Retina (tissue), 1 donor: ENCODE results near the gene PMIS2.
A peak's percentile ranks its signal among the peaks of the same experiment; 100 is the strongest.

ENCODE experiments used
- DNase-seq: peaks from one replicate; pipeline ENCODE4 v3.0.0-alpha.2; 2016

Gene PMIS2

GRCh38 chr19:35585848-35586247, at the start of gene PMIS2:
TSS of gene PMIS2 (plus strand) at chr19:35586173. CDS start at chr19:35586260, 87 bp downstream.
- no peak for DNase-seq

GRCh38 chr19:35539314-35539713, 46.7 kb upstream of the PMIS2 start:
- DNase-seq = no peak

GRCh38 chr19:35539850-35540249, 46.1 kb upstream of the PMIS2 start:
- no peak for DNase-seq

DNA sequence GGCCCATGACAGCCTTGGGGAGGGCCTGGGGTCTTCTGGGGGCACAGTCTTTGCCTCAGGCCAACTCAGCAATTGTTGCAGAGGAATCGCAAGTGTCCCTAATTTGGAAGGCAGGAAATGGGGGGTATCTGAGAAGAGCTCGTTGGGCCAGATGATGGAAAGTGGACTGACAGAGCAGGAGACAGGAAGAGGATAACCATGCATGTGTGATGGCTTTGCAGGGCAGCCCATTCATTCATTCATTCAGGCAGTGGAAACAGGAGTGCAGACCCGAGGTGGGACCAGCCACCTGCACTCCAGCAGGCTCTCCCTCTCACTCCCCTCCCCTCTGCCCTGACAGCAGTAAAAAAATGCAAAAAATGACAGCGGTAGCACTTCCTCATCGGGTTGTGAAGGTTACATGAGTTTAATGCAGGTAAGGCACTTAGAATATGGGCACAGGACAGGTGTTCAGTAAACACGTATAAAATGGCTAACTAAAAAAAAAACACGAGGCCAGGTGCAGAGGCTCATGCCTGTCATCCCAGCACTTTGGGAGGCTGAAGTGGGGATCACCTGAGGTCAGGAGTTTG, 45.5 kb upstream of the PMIS2 start:
- no peak for DNase-seq

DNA sequence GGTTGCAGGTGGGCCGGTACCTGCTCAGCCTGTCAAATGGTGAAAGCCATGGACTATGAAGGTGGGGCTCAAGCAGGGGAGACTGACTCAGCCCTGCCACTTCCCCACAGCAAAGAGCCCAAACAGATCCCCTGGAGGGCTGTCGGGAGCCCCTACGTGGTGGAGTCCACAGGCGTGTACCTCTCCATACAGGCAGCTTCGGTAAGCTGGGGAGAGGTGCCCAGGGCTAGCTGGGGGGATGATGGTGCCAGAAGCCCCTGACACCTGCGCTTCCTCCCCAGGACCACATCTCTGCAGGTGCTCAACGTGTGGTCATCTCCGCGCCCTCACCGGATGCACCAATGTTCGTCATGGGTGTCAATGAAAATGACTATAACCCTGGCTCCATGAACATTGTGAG, 43.8 kb upstream of the PMIS2 start:
- no peak for DNase-seq

GRCh38 chr19:35543280-35544109, 42.5 kb upstream of the PMIS2 start:
- DNase-seq = no peak

- DNase-seq = no peak
These were observed 41.7 kb upstream of the PMIS2 start for GRCh38 chr19:35544110-35544802.

GRCh38 chr19:35545001-35545854, 40.7 kb upstream of the PMIS2 start, which contains the start of gene TMEM147:
TSS of gene TMEM147 (plus strand) at chr19:35545626. CDS start at chr19:35545740, 114 bp downstream.
- DNase-seq = peak; percentile 94

- DNase-seq = no peak
These were observed 40.1 kb upstream of the PMIS2 start for GRCh38 chr19:35545855-35546381.

DNA sequence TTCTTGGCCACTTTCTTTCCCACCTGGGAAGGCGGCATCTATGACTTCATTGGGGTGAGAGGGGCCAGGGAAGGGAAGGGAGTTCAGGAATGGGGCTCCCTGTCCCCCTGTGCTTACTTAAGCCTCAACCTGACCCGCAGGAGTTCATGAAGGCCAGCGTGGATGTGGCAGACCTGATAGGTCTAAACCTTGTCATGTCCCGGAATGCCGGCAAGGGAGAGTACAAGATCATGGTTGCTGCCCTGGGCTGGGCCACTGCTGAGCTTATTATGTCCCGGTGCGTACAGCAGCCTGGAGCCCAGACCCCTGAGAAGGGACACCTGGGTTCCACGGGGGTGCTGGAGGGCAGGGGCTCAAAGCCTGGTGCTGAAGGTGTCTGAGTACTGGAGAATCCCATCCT, 39.4 kb upstream of the PMIS2 start:
- no peak for DNase-seq

DNA sequence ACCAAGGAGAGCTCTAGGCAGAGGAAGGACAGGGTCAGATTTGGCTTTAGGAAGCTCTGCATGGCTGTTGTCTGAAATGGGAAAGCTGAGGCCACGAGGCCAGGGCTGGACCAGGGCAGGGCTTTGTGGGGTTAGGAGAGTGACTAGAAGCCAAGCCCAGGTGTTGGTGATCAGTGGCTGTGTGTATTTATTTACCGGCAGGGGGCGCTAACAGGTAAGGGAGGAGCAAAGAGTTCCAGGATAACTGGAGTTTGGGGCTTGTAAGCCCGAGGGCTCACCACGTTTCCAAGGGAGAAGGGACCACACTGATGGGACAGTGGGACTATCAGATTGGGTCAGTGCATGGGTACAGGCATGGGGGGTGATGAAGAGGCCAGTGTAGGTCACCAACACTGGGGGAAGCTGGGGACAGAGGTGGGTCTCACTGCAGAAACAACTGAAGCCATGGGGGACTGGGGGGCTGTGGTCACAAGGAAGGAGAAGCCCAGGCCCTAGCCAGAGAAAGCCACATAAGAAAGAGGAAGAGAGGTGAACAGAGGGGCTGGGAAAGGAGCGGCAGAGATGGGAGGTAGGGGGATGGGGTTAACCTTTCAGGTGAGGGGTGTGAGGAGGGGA, 36.7 kb upstream of the PMIS2 start:
- DNase-seq = peak; percentile 66

- DNase-seq = no peak
These were observed 36.0 kb upstream of the PMIS2 start for GRCh38 chr19:35549879-35550523.

DNA sequence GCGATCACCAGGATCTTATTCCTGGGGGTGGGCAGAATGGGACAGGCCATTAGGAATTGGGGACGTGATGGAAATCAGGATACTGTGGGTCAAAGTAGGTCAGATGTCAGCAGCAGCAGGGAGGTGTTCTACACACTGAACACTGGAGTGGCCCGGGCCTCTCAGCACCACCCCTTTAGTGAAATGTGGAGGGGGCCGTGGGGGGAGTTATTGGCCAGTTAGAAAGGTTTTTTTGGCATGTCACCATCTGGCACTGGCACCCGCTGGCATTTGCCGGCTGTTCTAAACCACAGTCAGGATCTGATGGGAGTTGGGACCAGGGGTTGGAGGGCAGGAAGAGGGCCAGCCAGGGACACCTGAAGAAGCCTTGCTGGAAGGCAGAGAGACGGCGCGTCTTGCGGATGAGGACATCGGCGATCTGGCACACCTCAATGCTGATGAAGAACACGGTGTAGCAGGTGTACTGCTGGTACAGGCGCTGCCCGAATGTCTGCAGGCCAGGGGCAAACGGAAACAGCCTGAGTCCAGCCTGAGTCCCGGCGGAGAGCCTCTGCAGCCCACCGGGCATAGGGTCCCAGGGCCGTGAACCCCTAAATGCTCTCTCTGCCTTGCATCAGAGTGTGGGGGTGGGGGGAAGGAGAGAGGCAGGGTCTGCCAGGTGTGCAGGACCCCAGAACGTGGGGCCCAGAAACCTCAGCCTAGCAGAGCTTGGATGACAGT, 34.7 kb upstream of the PMIS2 start:
- DNase-seq = no peak

GRCh38 chr19:35552534-35553384, 33.2 kb upstream of the PMIS2 start:
- no peak for DNase-seq

DNA sequence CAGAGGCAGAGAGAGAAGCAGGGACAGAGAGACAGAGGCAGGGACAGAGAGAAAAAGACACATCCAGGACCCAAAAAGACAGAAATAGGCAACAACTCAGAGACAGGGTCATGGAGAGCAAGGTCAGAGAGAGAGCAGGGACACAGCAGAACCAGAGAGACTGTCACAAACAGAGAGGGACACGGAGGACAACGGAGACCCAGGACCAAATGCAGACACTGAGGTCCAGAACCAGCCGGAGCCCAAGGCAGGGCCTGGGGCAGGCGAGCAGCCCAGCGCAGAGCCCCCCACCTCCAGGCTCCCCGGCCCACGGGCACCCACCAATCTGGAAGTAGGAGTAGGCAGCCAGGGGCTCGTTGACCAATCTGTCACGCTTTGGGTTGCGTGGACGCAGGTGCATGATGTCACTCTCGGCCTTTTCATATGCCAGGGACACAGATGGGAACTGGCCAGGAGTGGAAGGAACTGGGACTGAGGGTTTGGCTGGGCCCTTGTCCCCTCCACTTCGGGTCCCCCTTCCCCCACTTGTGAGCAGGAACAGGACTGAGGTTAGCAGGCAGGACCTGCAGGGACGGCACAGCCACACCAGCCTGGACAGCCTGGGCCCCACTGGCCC, 32.5 kb upstream of the PMIS2 start:
- DNase-seq = no peak

DNA sequence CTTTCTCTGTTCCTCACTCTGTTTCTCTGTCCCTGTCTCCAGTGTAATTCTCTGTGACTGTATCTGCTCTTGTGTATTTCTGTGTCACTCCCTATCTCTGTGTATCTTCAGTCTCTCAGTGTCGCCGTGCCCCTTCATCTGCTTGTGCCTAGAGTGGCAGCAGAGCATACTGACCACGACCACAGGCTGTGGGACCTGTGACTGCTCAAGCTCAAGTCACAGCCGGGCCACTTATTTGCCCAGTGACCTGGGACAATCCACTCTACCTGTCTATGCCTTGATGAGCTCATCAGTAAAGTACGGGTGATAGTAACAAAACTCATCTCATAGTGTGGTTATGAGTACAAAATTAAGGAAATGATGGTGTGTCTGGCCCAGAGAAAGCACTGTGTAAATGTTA, 31.9 kb upstream of the PMIS2 start:
- DNase-seq = no peak

DNA sequence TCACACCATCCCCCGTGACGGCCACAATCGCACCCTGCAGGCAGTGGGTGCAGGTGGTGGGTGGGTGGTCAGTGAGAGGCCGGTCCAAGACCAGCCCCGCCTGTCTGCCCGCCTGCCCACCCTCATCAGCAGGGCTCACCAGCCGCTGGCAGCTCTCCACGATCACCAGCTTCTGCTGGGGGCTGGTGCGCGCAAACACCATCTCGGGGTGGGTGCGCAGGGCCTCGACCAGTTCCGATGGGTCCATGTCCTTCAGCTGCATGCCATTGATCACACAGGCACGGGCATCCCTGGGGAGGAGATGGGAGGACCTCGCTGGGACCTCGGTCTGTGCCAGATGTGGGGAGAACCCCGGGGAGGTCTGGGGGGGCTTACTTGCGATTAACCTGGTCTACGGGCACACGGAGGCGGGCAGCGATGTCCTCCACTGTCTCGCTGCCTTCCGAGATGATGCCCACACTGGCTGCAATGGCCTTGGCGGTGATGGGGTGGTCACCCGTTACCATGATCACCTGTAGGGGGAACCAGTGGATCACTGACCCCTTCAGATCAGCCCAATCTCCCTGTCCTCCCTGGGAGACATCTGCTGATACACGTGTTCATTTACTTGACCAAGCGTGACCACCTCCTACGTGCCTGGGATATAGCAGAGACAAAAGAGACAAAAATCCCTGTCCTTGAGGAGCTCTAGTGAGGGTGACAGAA, 30.5 kb upstream of the PMIS2 start:
- DNase-seq = peak; percentile 13

- DNase-seq = no peak
These were observed 29.9 kb upstream of the PMIS2 start for GRCh38 chr19:35556025-35556590.
